Trophoblast cell (in vitro differentiated cells and primary cell): Measurements from ENCODE around the gene TIGD7. TPM values are rescaled to one million over a fixed set of nuclear protein-coding genes. Genes with fewer than 3 reads are reported as not detected.

Experiments used
- DNase-seq, 2 donors: peaks; one replicate each; pipeline ENCODE4 v3.0.0-alpha.2; 2016
- H2AFZ ChIP-seq: 2 replicates; pipeline ENCODE4 v1.6.1; 2013; ENCODE audit warnings: low read length, moderate library complexity, mild to moderate bottlenecking; ENCODE audit not compliant: insufficient read depth, poor library complexity
- H2AK5ac ChIP-seq: 2 replicates; pipeline ENCODE4 v1.6.1; 2013; ENCODE audit warnings: mild to moderate bottlenecking, low read length
- H2BK120ac ChIP-seq: 2 replicates; pipeline ENCODE4 v1.6.1; 2013; ENCODE audit warnings: low read length, mild to moderate bottlenecking, moderate library complexity; ENCODE audit not compliant: insufficient read depth, poor library complexity
- H2BK12ac ChIP-seq: 2 replicates; pipeline ENCODE4 v1.6.1; 2013; ENCODE audit warnings: mild to moderate bottlenecking, low read length, moderate library complexity
- H2BK5ac ChIP-seq: 2 replicates; pipeline ENCODE4 v1.6.1; 2013; ENCODE audit warnings: low read length, low read depth, moderate library complexity, mild to moderate bottlenecking; ENCODE audit not compliant: poor library complexity
- H3K14ac ChIP-seq: 2 replicates; pipeline ENCODE4 v1.6.1; 2013; ENCODE audit warnings: mild to moderate bottlenecking, low read length
- H3K18ac ChIP-seq: 2 replicates; pipeline ENCODE4 v1.6.1; 2013; ENCODE audit warnings: mild to moderate bottlenecking, low read length
- H3K23ac ChIP-seq: 2 replicates; pipeline ENCODE4 v1.6.1; 2013; ENCODE audit warnings: low read length
- H3K27ac ChIP-seq: 2 replicates; pipeline ENCODE4 v1.5.1; 2013; ENCODE audit warnings: low read depth, mild to moderate bottlenecking, inconsistent platforms, low read length, moderate library complexity
- H3K27me3 ChIP-seq: 2 replicates; pipeline ENCODE4 v1.6.1; 2013; ENCODE audit warnings: inconsistent platforms, mild to moderate bottlenecking, low read length, moderate library complexity; ENCODE audit not compliant: insufficient read depth
- H3K36me3 ChIP-seq, 2 experiments: 1 replicate in 1 of 2; 2 replicates in 1 of 2; pipeline ENCODE4 v1.6.1; 2013; ENCODE audit warnings: low read length in 2 of 2, mild to moderate bottlenecking in 2 of 2, moderate library complexity in 1 of 2; ENCODE audit not compliant: insufficient read depth in 2 of 2, control insufficient read depth in 1 of 2
- H3K4ac ChIP-seq: 2 replicates; pipeline ENCODE4 v1.6.1; 2013; ENCODE audit warnings: low read depth, mild to moderate bottlenecking, low read length, moderate library complexity
- H3K4me1 ChIP-seq, 2 experiments: 1 replicate in 1 of 2; 2 replicates in 1 of 2; pipeline ENCODE4 v1.6.1; 2013; ENCODE audit warnings: low read length in 2 of 2, mild to moderate bottlenecking in 2 of 2, moderate library complexity in 1 of 2; ENCODE audit not compliant: insufficient read depth in 2 of 2, control insufficient read depth in 1 of 2
- H3K4me2 ChIP-seq: 2 replicates; pipeline ENCODE4 v1.6.1; 2013; ENCODE audit warnings: inconsistent platforms, mild to moderate bottlenecking, low read length, moderate library complexity
- H3K4me3 ChIP-seq: 2 replicates; pipeline ENCODE4 v1.5.1; 2013; ENCODE audit warnings: mild to moderate bottlenecking, low read depth, low read length, inconsistent platforms
- H3K79me1 ChIP-seq: one replicate; pipeline ENCODE4 v1.6.1; 2013; ENCODE audit warnings: low read length
- H3K79me2 ChIP-seq: 2 replicates; pipeline ENCODE4 v1.6.1; 2013; ENCODE audit warnings: low read length, mild to moderate bottlenecking; ENCODE audit not compliant: control insufficient read depth, insufficient read depth, poor library complexity
- H3K9ac ChIP-seq: 2 replicates; pipeline ENCODE4 v1.6.1; 2013; ENCODE audit warnings: mild to moderate bottlenecking, low read length
- H3K9me3 ChIP-seq: 2 replicates; pipeline ENCODE4 v1.6.1; 2013; ENCODE audit warnings: low read depth, mild to moderate bottlenecking, control low read depth, inconsistent platforms, low read length; ENCODE audit not compliant: insufficient read depth
- H4K12ac ChIP-seq: 2 replicates; pipeline ENCODE4 v1.6.1; 2013; ENCODE audit warnings: low read depth, mild to moderate bottlenecking, low read length, moderate library complexity
- H4K8ac ChIP-seq: 2 replicates; pipeline ENCODE4 v1.6.1; 2013; ENCODE audit warnings: low read depth, mild to moderate bottlenecking, low read length, moderate library complexity
- H4K91ac ChIP-seq: one replicate; pipeline ENCODE4 v1.6.1; 2013; ENCODE audit warnings: low read depth, mild to moderate bottlenecking, low read length, moderate library complexity
- WGBS: extraction: QIAGEN DNeasy Blood & Tissue Kit; methylation state at CpG from one replicate; pipeline ENCODE4 v1.1.7; 2013; ENCODE audit warnings: missing lambda C conversion rate; ENCODE audit not compliant: insufficient read length, insufficient coverage; ENCODE audit errors: extremely low coverage; 5-methylcytosine and 5-hydroxymethylcytosine counted together
- polyA plus RNA-seq: library from polyadenylated mRNA; stranded (reverse); fragments of 200-250 nt; gene quantifications from 2 replicates; pipeline ENCODE4 v1.2.3, GENCODE V29; 2013

TIGD7 gene
- polyA plus RNA-seq = 1.8 and 2.1 TPM in 2 replicates

- H3K4me3 ChIP-seq = peak within 1 kb of the TSS; percentile 83
- peak within 1 kb of the TSS; percentile 87 for H3K27ac ChIP-seq
- H3K18ac ChIP-seq = peak within 1 kb of the TSS; percentile 87
- WGBS = no CpG with 5 or more reads among the region's 103 CpGs
- peak within 1 kb of the TSS; percentile 1 for H3K4ac ChIP-seq
- H3K36me3 ChIP-seq = peaks cover 16 to 17% of the 10 kb centered on the region in 2 experiments
- peaks cover 2 to 3% of the 10 kb centered on the region in 2 experiments for H3K4me1 ChIP-seq
- peak; percentile 85 to 86 for DNase-seq
- H3K9ac ChIP-seq = peak within 1 kb of the TSS; percentile 48
- H4K12ac ChIP-seq = peak within 1 kb of the TSS; percentile 79
- H2BK5ac ChIP-seq = peak within 1 kb of the TSS; percentile 75
- H2BK120ac ChIP-seq = peak within 1 kb of the TSS; percentile 79
- H3K79me1 ChIP-seq = peaks cover 8% of the 10 kb centered on the region
- H3K9me3 ChIP-seq = peaks cover 25% of the 10 kb centered on the region
- H3K23ac ChIP-seq = no peak within 1 kb of the TSS
- H2AK5ac ChIP-seq = peak within 1 kb of the TSS; percentile 3
- peak within 1 kb of the TSS; percentile 86 for H3K14ac ChIP-seq
- peak within 1 kb of the TSS; percentile 62 for H3K4me2 ChIP-seq
- H3K79me2 ChIP-seq = peaks cover 6% of the 10 kb centered on the region
- no peaks in the 10 kb centered on the region for H3K27me3 ChIP-seq
- no peak within 1 kb of the TSS for H2BK12ac ChIP-seq
- H4K8ac ChIP-seq = peak within 1 kb of the TSS; percentile 99
- peak within 1 kb of the TSS; percentile 87 for H4K91ac ChIP-seq
- H2AFZ ChIP-seq = peak within 1 kb of the TSS; percentile 92
Observed at GRCh38 chr16:3305109-3306068, at the start of gene TIGD7, which contains the start of gene ZNF75A. Gene TIGD7 (minus strand): TSS chr16:3305430. CDS start chr16:3300614, 4,816 bp downstream. Gene ZNF75A (plus strand): TSS chr16:3305497. CDS start chr16:3308429, 2,932 bp downstream.

GRCh38 chr16:3349175-3349574 lies 43.9 kb upstream of the TIGD7 start:
- no CpG with 5 or more reads among the region's 13 CpGs for WGBS
- no peak overlapping the region for H2BK12ac ChIP-seq
- H3K79me1 ChIP-seq = no peaks in the 10 kb centered on the region
- H3K18ac ChIP-seq = no peak overlapping the region
- no peak overlapping the region for H4K12ac ChIP-seq
- H3K9me3 ChIP-seq = peaks cover 5% of the 10 kb centered on the region
- H2AFZ ChIP-seq = no peak overlapping the region
- H3K27me3 ChIP-seq = no peaks in the 10 kb centered on the region
- no peak overlapping the region for H3K4ac ChIP-seq
- no peak overlapping the region for H3K14ac ChIP-seq
- H3K36me3 ChIP-seq = no peaks in the 10 kb centered on the region
- H2BK5ac ChIP-seq = no peak overlapping the region
- no peak overlapping the region for H3K9ac ChIP-seq
- no peak overlapping the region for H2BK120ac ChIP-seq
- H3K4me3 ChIP-seq = no peak overlapping the region
- DNase-seq = no peak
- no peaks in the 10 kb centered on the region for H3K4me1 ChIP-seq
- no peak overlapping the region for H3K27ac ChIP-seq
- H3K4me2 ChIP-seq = no peak overlapping the region
- no peak overlapping the region for H2AK5ac ChIP-seq
- no peak overlapping the region for H3K23ac ChIP-seq
- no peaks in the 10 kb centered on the region for H3K79me2 ChIP-seq
- no peak overlapping the region for H4K91ac ChIP-seq
- H4K8ac ChIP-seq = no peak overlapping the region

GRCh38 chr16:3348547-3349167 lies 43.4 kb upstream of the TIGD7 start:
- no peak overlapping the region for H3K14ac ChIP-seq
- H3K36me3 ChIP-seq = no peaks in the 10 kb centered on the region
- no peak overlapping the region for H2BK12ac ChIP-seq
- H4K91ac ChIP-seq = no peak overlapping the region
- H4K12ac ChIP-seq = no peak overlapping the region
- H3K4me2 ChIP-seq = no peak overlapping the region
- H3K18ac ChIP-seq = no peak overlapping the region
- H3K79me2 ChIP-seq = no peaks in the 10 kb centered on the region
- no peak overlapping the region for H3K27ac ChIP-seq
- no peak overlapping the region for H2AK5ac ChIP-seq
- H3K9me3 ChIP-seq = peaks cover 5% of the 10 kb centered on the region
- no peak overlapping the region for H4K8ac ChIP-seq
- no peak overlapping the region for H3K4ac ChIP-seq
- no peak for DNase-seq
- no peaks in the 10 kb centered on the region for H3K27me3 ChIP-seq
- H3K4me1 ChIP-seq = no peaks in the 10 kb centered on the region
- no peak overlapping the region for H2BK5ac ChIP-seq
- peak overlapping the region; percentile 29 for H3K9ac ChIP-seq
- WGBS = no CpG with 5 or more reads among the region's 4 CpGs
- H2AFZ ChIP-seq = no peak overlapping the region
- H3K23ac ChIP-seq = no peak overlapping the region
- H3K4me3 ChIP-seq = no peak overlapping the region
- no peaks in the 10 kb centered on the region for H3K79me1 ChIP-seq
- no peak overlapping the region for H2BK120ac ChIP-seq

- no peaks in the 10 kb centered on the region for H3K79me2 ChIP-seq
- no peak overlapping the region for H2AK5ac ChIP-seq
Observed at GRCh38 chr16:3347586-3347985, 42.4 kb upstream of the TIGD7 start.

More at GRCh38 chr16:3347586-3347985, 42.4 kb upstream of the TIGD7 start:
- no peak overlapping the region for H4K12ac ChIP-seq
- WGBS = no CpG with 5 or more reads among the region's 10 CpGs
- H3K14ac ChIP-seq = no peak overlapping the region
- H2BK5ac ChIP-seq = no peak overlapping the region
- no peaks in the 10 kb centered on the region for H3K79me1 ChIP-seq
- no peaks in the 10 kb centered on the region for H3K4me1 ChIP-seq
- no peak overlapping the region for H3K9ac ChIP-seq
- peak overlapping the region; percentile 58 for H3K4me3 ChIP-seq
- no peak overlapping the region for H3K23ac ChIP-seq
- H3K18ac ChIP-seq = no peak overlapping the region
- peaks cover 5% of the 10 kb centered on the region for H3K9me3 ChIP-seq
- DNase-seq = no peak
- H3K4me2 ChIP-seq = no peak overlapping the region
- H3K4ac ChIP-seq = no peak overlapping the region
- H4K8ac ChIP-seq = no peak overlapping the region
- H3K36me3 ChIP-seq = no peaks in the 10 kb centered on the region
- no peak overlapping the region for H2BK120ac ChIP-seq
- no peak overlapping the region for H2AFZ ChIP-seq
- no peak overlapping the region for H4K91ac ChIP-seq
- no peak overlapping the region for H2BK12ac ChIP-seq
- H3K27me3 ChIP-seq = no peaks in the 10 kb centered on the region
- H3K27ac ChIP-seq = no peak overlapping the region
